OCI-LY1 (cell line): Measurements from ENCODE around the gene RPL38.

ENCODE experiments used
- CTCF ChIP-seq: fragments of 200-600 bp; sonication (generic), shearing (Covaris generic); IDR thresholded peaks from 2 replicates; pipeline ENCODE4 v1.5.1; 2017; ENCODE audit warnings: mild to moderate bottlenecking, antibody characterized with exemption, low read length, moderate library complexity, mixed read lengths
- EZH2 ChIP-seq: fragments of 200-600 bp; sonication (generic), shearing (Covaris generic); IDR thresholded peaks from 2 replicates; pipeline ENCODE4 v1.8.0; 2017; ENCODE audit warnings: borderline replicate concordance, mixed run types, mild to moderate bottlenecking, antibody characterized with exemption, low read length, moderate library complexity, mixed read lengths

DNA sequence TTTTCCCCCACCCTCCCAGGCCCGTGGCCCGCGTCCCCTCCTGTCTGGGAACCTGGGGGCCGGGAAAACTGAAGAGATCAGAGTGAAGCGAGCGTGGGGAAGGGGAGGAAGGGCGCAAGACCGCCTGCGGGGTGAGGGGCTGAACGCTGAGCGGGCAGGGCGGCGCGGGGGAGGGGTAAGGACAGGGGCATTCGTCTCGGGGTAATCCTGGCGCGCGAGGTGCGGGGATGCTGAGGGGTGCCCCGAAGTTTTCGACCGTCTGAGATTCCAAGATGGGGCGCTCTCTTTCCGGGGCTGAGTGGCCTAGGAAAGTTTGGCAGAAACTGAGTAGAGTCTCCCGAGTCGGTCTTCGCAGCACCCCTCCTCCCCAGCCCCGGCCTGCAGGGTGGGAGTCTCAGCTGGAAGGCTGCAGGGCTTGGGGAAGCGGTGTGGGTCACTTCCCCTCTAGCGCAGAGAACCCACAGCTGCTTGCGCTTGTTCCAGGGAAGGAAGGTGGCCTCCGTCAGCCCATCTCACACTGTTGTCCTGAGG, 10.4 kb downstream of the RPL38 start:
- no peak for TF ChIP-seq CTCF
- TF ChIP-seq EZH2 = no peak
